H1 (cell line): ENCODE measurements around the gene RABGGTB. TPM values are rescaled to one million over a fixed set of nuclear protein-coding genes. Genes with fewer than 3 reads are reported as not detected.
"Not testable (repeated sequence)": the region's sequence is repeated elsewhere in the genome, so short reads cannot be mapped to it uniquely, and the experiment has no call there.

Experiments used
- CTCF ChIA-PET: fragments of 300-600 bp; sonication (Branson Sonifier 250); formaldehyde crosslinking; loops from one replicate; lab custom pipeline; 2021; ENCODE audit not compliant: partially characterized antibody; lab: Charles Lee
- POLR2A ChIA-PET: fragments of 300-600 bp; sonication (Branson Sonifier 250); formaldehyde crosslinking; loops from one replicate; lab custom pipeline; 2021; ENCODE audit warnings: inconsistent platforms; ENCODE audit not compliant: partially characterized antibody; lab: Charles Lee
- DNase-seq, 2 experiments: peaks; one replicate each; pipeline versions ENCODE4 v3.0.0 to v3.0.0-alpha.2; 2010 to 2022; ENCODE audit warnings: low spot score in 2 of 2, low read depth in 1 of 2, mixed read lengths in 1 of 2
- FAIRE-seq: peaks from 2 replicates; lab custom pipeline; 2011; peaks lifted over from hg19 to GRCh38; lab: Jason Lieb, UNC
- H2AFZ ChIP-seq: 2 replicates; pipeline ENCODE4 v1.8.1; 2012; ENCODE audit warnings: low read length, inconsistent platforms
- H2AK5ac ChIP-seq: 2 replicates; pipeline ENCODE4 v1.6.1; 2013; ENCODE audit warnings: low read depth, low read length
- H2BK120ac ChIP-seq: replicated peaks from 2 replicates; pipeline ENCODE3; 2013; ENCODE audit warnings: low read depth, low read length, inconsistent platforms
- H2BK12ac ChIP-seq: 2 replicates; pipeline ENCODE4 v1.6.1; 2013; ENCODE audit warnings: low read depth, low read length
- H2BK15ac ChIP-seq: 2 replicates; pipeline ENCODE4 v1.6.1; 2013; ENCODE audit warnings: low read length
- H2BK20ac ChIP-seq: 2 replicates; pipeline ENCODE4 v1.6.1; 2013; ENCODE audit warnings: low read length
- H2BK5ac ChIP-seq: 2 replicates; pipeline ENCODE4 v1.6.1; 2013; ENCODE audit warnings: low read depth, low read length
- H3K14ac ChIP-seq: 2 replicates; pipeline ENCODE4 v1.6.1; 2013; ENCODE audit warnings: inconsistent platforms; ENCODE audit not compliant: insufficient read length
- H3K18ac ChIP-seq: 2 replicates; pipeline ENCODE4 v1.6.1; 2013; ENCODE audit warnings: low read length; ENCODE audit errors: extremely low read depth
- H3K23ac ChIP-seq: 2 replicates; pipeline ENCODE4 v1.6.1; 2013; ENCODE audit warnings: inconsistent platforms; ENCODE audit not compliant: insufficient read length
- H3K23me2 ChIP-seq: 2 replicates; pipeline ENCODE4 v1.6.1; 2013; ENCODE audit warnings: low read depth, low read length
- H3K27ac ChIP-seq: 2 replicates; pipeline ENCODE4 v1.6.1; 2011; ENCODE audit warnings: low read depth, low read length, inconsistent platforms
- H3K27me3 ChIP-seq, 4 experiments: replicated peaks in 1 of 4; 1 replicate in 1 of 4; 2 replicates in 3 of 4; pipeline versions ENCODE4 v1.6.1 to v1.8.1; 2011 to 2013; ENCODE audit warnings: low read length in 3 of 4, mild to moderate bottlenecking in 3 of 4, inconsistent platforms in 2 of 4, mixed read lengths in 2 of 4, moderate library complexity in 1 of 4; ENCODE audit not compliant: control insufficient read depth in 3 of 4, insufficient read depth in 3 of 4; ENCODE audit errors: extremely low read depth in 1 of 4
- H3K36me3 ChIP-seq, 4 experiments: 2 replicates each; pipeline versions ENCODE4 v1.6.1 to v1.8.1; 2011 to 2013; ENCODE audit warnings: mild to moderate bottlenecking in 4 of 4, low read length in 3 of 4, moderate library complexity in 2 of 4, control low read depth in 1 of 4, inconsistent platforms in 1 of 4; ENCODE audit not compliant: insufficient read depth in 4 of 4, control insufficient read depth in 2 of 4
- H3K4ac ChIP-seq: replicated peaks from 2 replicates; pipeline ENCODE3; 2013; ENCODE audit warnings: low read length, low read depth, mixed read lengths, inconsistent platforms; ENCODE audit not compliant: insufficient read length
- H3K4me1 ChIP-seq, 4 experiments: replicated peaks in 1 of 4; 1 replicate in 1 of 4; 2 replicates in 3 of 4; pipeline versions ENCODE4 v1.6.1 to v1.8.1; 2011 to 2013; ENCODE audit warnings: low read length in 3 of 4, inconsistent platforms in 2 of 4, mixed read lengths in 1 of 4; ENCODE audit not compliant: insufficient read depth in 4 of 4, control insufficient read depth in 3 of 4
- H3K4me2 ChIP-seq, 2 experiments: 2 replicates each; pipeline versions ENCODE4 v1.6.1 to v1.8.1; 2011 to 2013; ENCODE audit warnings: low read depth in 2 of 2, low read length in 2 of 2, control low read depth in 1 of 2, inconsistent platforms in 1 of 2, mild to moderate bottlenecking in 1 of 2; ENCODE audit not compliant: insufficient read depth in 1 of 2
- H3K4me3 ChIP-seq, 4 experiments: fragments of 200-600, 300-600 bp in 1 of 4; sonication (generic), shearing (Covaris generic), sonication (Bioruptor Twin) in 1 of 4; 2 replicates each; pipeline versions ENCODE4 v1.5.1 to v1.8.1; 2011 to 2016; ENCODE audit warnings: low read length in 4 of 4, low read depth in 3 of 4, control low read depth in 2 of 4, inconsistent platforms in 2 of 4, mild to moderate bottlenecking in 2 of 4, mixed read lengths in 1 of 4, moderate library complexity in 1 of 4; ENCODE audit not compliant: insufficient read depth in 2 of 4; ENCODE audit errors: extremely low read depth in 1 of 4
- H3K56ac ChIP-seq: replicated peaks from 2 replicates; pipeline ENCODE3; 2013; ENCODE audit warnings: low read depth, mild to moderate bottlenecking, mixed read lengths, low read length, inconsistent platforms; ENCODE audit not compliant: insufficient read length
- H3K79me1 ChIP-seq: 2 replicates; pipeline ENCODE4 v1.6.1; 2013; ENCODE audit warnings: low read depth, low read length, control low read depth
- H3K79me2 ChIP-seq, 2 experiments: 2 replicates each; pipeline versions ENCODE4 v1.6.1 to v1.8.1; 2012 to 2013; ENCODE audit warnings: low read length in 2 of 2, mild to moderate bottlenecking in 2 of 2, inconsistent platforms in 1 of 2; ENCODE audit not compliant: insufficient read depth in 2 of 2, control insufficient read depth in 1 of 2
- H3K9ac ChIP-seq, 4 experiments: replicated peaks in 1 of 4; 1 replicate in 1 of 4; 2 replicates in 3 of 4; pipeline versions ENCODE4 v1.6.1 to v1.8.1; 2011 to 2013; ENCODE audit warnings: low read depth in 3 of 4, low read length in 3 of 4, control low read depth in 2 of 4, mild to moderate bottlenecking in 2 of 4, moderate library complexity in 2 of 4, inconsistent platforms in 1 of 4; ENCODE audit errors: extremely low read depth in 1 of 4
- H3K9me3 ChIP-seq, 2 experiments: 2 replicates each; pipeline versions ENCODE4 v1.6.1 to v1.8.1; 2012 to 2013; ENCODE audit warnings: mild to moderate bottlenecking in 2 of 2, moderate library complexity in 2 of 2, control low read depth in 1 of 2, inconsistent platforms in 1 of 2, low read depth in 1 of 2, low read length in 1 of 2, mixed read lengths in 1 of 2; ENCODE audit not compliant: insufficient read depth in 2 of 2
- H4K20me1 ChIP-seq, 2 experiments: replicated peaks in 1 of 2; 2 replicates each; pipeline versions ENCODE3 to v1.8.1; 2011 to 2013; ENCODE audit warnings: inconsistent platforms in 2 of 2, low read length in 2 of 2, mild to moderate bottlenecking in 1 of 2; ENCODE audit not compliant: insufficient read depth in 2 of 2, control insufficient read depth in 1 of 2
- H4K5ac ChIP-seq: 2 replicates; pipeline ENCODE4 v1.6.1; 2013; ENCODE audit warnings: low read length, low read depth, mixed read lengths, inconsistent platforms; ENCODE audit not compliant: insufficient read length
- H4K8ac ChIP-seq: 2 replicates; pipeline ENCODE4 v1.8.0; 2013; ENCODE audit warnings: mild to moderate bottlenecking, moderate library complexity, low read length, inconsistent platforms; ENCODE audit not compliant: insufficient read depth; ENCODE audit errors: extremely low read depth
- H4K91ac ChIP-seq: replicated peaks from 2 replicates; pipeline ENCODE3; 2013; ENCODE audit warnings: low read length, mixed read lengths, inconsistent platforms; ENCODE audit not compliant: insufficient read length
- WGBS, 2 experiments: shearing (Covaris generic) in 1 of 2; methylation state at CpG; one replicate each; pipeline versions ENCODE4 v1.1.6 to v1.1.7; 2013 to 2015; ENCODE audit warnings: low lambda C conversion rate in 2 of 2, mixed read lengths in 2 of 2, inconsistent platforms in 1 of 2, low coverage in 1 of 2, missing lambda C conversion rate in 1 of 2; ENCODE audit not compliant: insufficient replicate concordance in 2 of 2, insufficient coverage in 1 of 2, insufficient read length in 1 of 2; ENCODE audit errors: extremely low coverage in 1 of 2, missing lambda C conversion rate in 1 of 2; 5-methylcytosine and 5-hydroxymethylcytosine counted together
- polyA plus RNA-seq, 7 experiments: library from polyadenylated mRNA; depleted of rRNA in 3 of 7; stranded (reverse) in 5 of 7; unstranded in 2 of 7; fragments of >200 nt in 5 of 7; fragments of 200-250 nt in 2 of 7; gene quantifications; 1 replicate in 5 of 7; 2 replicates in 1 of 7; 4 replicates in 1 of 7; pipeline versions ENCODE4 v1.2.1 to v1.2.3, GENCODE V29; 2011 to 2013; ENCODE audit warnings: missing spikeins in 2 of 7, mixed read lengths in 2 of 7
- total RNA-seq: library from RNA; stranded (reverse); fragmentation: NEBNext Ultra II Directional; extraction: Animal tissue kit (Norgen Biotek cat#: 25700); gene quantifications from 2 replicates; pipeline ENCODE4 v1.2.1, GENCODE V29; 2021

The RABGGTB gene
- total and polyA plus RNA-seq, 2 of the 8 experiments (the other 6 are each of a cell fraction or from before 2014, with no cell fraction given), result 70.7 to 124 TPM

DNA sequence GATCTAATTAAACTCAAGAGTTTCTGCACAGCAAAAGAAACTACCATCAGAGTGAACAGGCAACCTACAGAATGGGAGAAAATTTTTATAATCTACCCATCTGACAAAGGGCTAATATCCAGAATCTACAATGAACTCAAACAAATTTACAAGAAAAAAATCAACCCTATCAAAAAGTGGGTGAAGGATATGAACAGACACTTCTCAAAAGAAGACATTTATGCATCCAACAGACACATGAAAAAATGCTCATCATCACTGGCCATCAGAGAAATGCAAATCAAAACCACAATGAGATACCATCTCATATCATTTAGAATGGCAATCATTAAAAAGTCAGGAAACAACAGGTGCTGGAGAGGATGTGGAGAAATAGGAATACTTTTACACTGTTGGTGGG lies 28.8 kb upstream of the RABGGTB start:
- Histone ChIP-seq H3K9me3 (peaks cover 15 to 17% of the 10 kb centered on the region in 2 experiments), H3K36me3 (peaks cover 5 to 37% (median 20%) of the 10 kb centered on the region in 4 experiments; a peak in 7 of 8 replicates)
- H4K91ac ChIP-seq, H3K4me3 ChIP-seq, H2BK120ac ChIP-seq, H3K56ac ChIP-seq, H4K8ac ChIP-seq, H2AFZ ChIP-seq, H3K27me3 ChIP-seq, H3K18ac ChIP-seq, H3K4me2 ChIP-seq, H4K20me1 ChIP-seq, H3K79me2 ChIP-seq, H4K5ac ChIP-seq, H2BK15ac ChIP-seq, H2AK5ac ChIP-seq, H2BK12ac ChIP-seq, FAIRE-seq, H3K4ac ChIP-seq, H3K9ac ChIP-seq, H3K4me1 ChIP-seq, CTCF ChIA-PET, H3K27ac ChIP-seq, H3K14ac ChIP-seq, H3K79me1 ChIP-seq, H3K23me2 ChIP-seq, DNase-seq, H3K23ac ChIP-seq, H2BK5ac ChIP-seq, H2BK20ac ChIP-seq: not testable (repeated sequence)
- POLR2A ChIA-PET, result interaction anchor here (1.9 kb wide), 1 partner anchor 28 kb away, joined by 8 read pairs; the partner anchor contains the start of gene RABGGTB

DNA sequence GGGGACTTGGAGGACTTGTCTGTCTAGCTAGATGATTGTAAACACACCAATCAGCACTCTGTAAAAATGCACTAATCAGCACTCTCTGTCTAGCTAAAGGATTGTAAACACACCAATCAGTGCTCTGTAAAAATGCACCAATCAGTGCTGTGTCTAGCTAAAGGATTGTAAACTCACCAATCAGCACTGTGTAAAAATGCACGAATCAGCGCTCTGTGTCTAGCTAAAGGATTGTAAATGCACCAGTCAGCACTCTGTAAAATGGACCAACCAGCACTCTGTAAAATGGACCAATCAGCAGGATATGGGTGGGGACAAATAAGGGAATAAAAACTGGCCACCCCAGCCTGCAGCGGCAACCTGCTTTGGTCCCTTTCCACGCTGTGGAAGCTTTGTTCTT lies 27.5 kb upstream of the RABGGTB start:
- H3K27me3 ChIP-seq, H3K23me2 ChIP-seq, H2BK20ac ChIP-seq, CTCF ChIA-PET, H3K79me2 ChIP-seq, H3K56ac ChIP-seq, H3K18ac ChIP-seq, H3K27ac ChIP-seq, H3K4me3 ChIP-seq, H3K4me1 ChIP-seq, H3K79me1 ChIP-seq, FAIRE-seq, H4K5ac ChIP-seq, H4K91ac ChIP-seq, H4K20me1 ChIP-seq, H3K9ac ChIP-seq, H3K14ac ChIP-seq, H2AK5ac ChIP-seq, H2BK5ac ChIP-seq, H2BK15ac ChIP-seq, H3K4me2 ChIP-seq, H2BK120ac ChIP-seq, H3K4ac ChIP-seq, DNase-seq, H2BK12ac ChIP-seq, H3K23ac ChIP-seq, H4K8ac ChIP-seq, H2AFZ ChIP-seq: not testable (repeated sequence)
- Histone ChIP-seq H3K9me3 (peaks cover 15 to 17% of the 10 kb centered on the region in 2 experiments), H3K36me3 (peaks cover 5 to 31% (median 15%) of the 10 kb centered on the region in 4 experiments; a peak in 7 of 8 replicates)
- WGBS, 2 experiments, result 97% methylated on average over 4 of the region's 4 CpGs; no CpG with 5 or more reads in 1 of the 2 experiments
- POLR2A ChIA-PET, result interaction anchor here (1.1 to 1.9 kb wide), 2 partner anchors 27 to 37 kb away, joined by 3 to 8 read pairs; partner anchors contain the start of gene RABGGTB
